ENCODE results near the gene DHX15. TPM values are rescaled to one million over a fixed set of nuclear protein-coding genes. Genes with fewer than 3 reads are reported as not detected.

DHX15 gene
- total RNA-seq (2014; rRNA removed; shearing (Covaris generic)) (117 and 132 TPM in 2 replicates), polyA plus RNA-seq (2016; fragmentation: Nextera tagmentation; extraction: Ambion mirVana) (80.4 and 81.2 TPM in 2 replicates)

DNA sequence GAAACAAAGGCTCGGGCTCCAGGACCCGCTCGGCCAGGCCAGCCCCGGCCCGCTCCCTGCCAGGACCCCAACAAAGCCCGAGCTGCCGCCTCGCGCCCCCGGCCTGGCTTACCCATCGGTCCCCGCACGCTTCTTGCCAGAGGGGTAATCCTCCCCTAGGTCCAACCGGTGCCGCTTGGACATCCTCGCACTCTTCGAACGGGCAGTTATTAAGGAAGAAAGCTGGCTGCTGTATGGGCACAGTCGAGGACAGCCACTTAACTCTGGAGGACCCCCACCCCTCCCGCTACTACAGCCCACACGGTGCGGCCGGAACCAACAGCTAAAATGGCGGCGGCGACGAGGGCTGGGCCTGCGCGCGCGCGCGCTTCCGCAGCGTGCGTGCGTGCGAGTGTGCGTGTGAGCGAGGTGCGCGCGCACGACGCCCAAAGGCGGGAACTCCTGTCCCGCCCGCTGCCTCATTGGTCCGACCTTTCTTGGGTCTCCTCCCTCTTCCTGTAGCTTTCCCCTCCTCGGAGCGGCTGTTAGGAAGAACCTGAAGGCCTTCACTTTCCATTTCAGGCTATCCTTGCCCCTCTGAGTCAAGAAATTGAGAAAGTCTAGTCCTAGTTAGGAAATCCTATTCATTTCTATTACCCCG, at the start of gene DHX15:
Gene DHX15, minus strand, starts transcription at position 344 of the 640 bp plus-strand sequence. Its CDS starts 161 bp downstream, at position 183.
- Histone ChIP-seq H3K27me3 (replicated peaks; ENCODE audit: insufficient read depth) (no peaks in the 10 kb centered on the region), H3F3A (ENCODE audit: insufficient read depth) (peaks cover 8% of the 10 kb centered on the region; the same call in 1 of the 2 replicates), H3K4me1 (ENCODE audit: insufficient read depth) (peaks cover 10% of the 10 kb centered on the region; the same call in 1 of the 2 replicates), H3K79me2 (ENCODE audit: insufficient read depth) (peaks cover 50% of the 10 kb centered on the region), H3K4me3 (peak within 1 kb of the TSS; percentile 98), H3K4me2 (ENCODE audit: unreplicated experiment) (peak within 1 kb of the TSS; percentile 91), H4K20me1 (ENCODE audit: insufficient read depth) (peaks cover 18% of the 10 kb centered on the region), H2AFZ (peak within 1 kb of the TSS; percentile 100), H3K9me2 (ENCODE audit: insufficient read depth) (no peaks in the 10 kb centered on the region), H3K9ac (peak within 1 kb of the TSS; percentile 100), H3K36me3 (ENCODE audit: low read depth) (no peaks in the 10 kb centered on the region), H3K9me3 (ENCODE audit: low read depth) (no peaks in the 10 kb centered on the region), H3K27ac (peak within 1 kb of the TSS; percentile 96)
- WGBS, 2 experiments (ENCODE audit: low coverage in 1 of 2, low lambda C conversion rate in 2 of 2, missing lambda C conversion rate in 2 of 2), result 1 to 2% methylated on average over 50 of the region's 52 CpGs
- in situ Hi-C loops (cut with MboI), result no loop called here
- TF ChIP-seq EZH2phosphoT487 (IDR thresholded peaks at IDR 0.05; ENCODE audit: insufficient read depth, low read depth) (no peak), EZH2 (IDR thresholded peaks at IDR 0.05; ENCODE audit: insufficient read depth, poor library complexity, severe bottlenecking) (no peak)
- peak; percentile 99 for DNase-seq

DNA sequence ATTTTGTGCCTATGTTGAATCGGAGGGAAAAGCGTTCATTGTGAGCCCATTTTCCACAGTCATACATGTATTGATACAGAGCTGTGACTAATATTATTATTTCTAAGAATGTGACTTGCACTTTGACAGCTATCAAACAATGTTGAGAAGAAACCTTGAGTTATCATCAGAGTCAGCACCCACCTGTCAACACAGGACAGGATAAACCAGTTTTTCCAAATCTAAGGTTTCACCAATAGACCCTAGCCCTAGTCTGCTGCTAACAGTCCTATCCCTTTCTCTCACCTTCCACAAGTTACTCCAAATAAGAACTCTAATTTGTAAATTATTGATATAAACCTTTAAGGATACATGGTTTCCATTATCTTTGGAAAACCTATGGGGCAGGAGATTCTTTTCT, 47.7 kb upstream of the DHX15 start:
- Histone ChIP-seq H3K36me3 (ENCODE audit: low read depth) (no peaks in the 10 kb centered on the region), H3F3A (ENCODE audit: insufficient read depth) (no peaks in the 10 kb centered on the region), H3K27ac (no peak overlapping the region), H3K4me2 (ENCODE audit: unreplicated experiment) (no peak overlapping the region), H3K9ac (no peak overlapping the region), H3K27me3 (replicated peaks; ENCODE audit: insufficient read depth) (no peaks in the 10 kb centered on the region), H3K9me2 (ENCODE audit: insufficient read depth) (no peaks in the 10 kb centered on the region), H4K20me1 (ENCODE audit: insufficient read depth) (no peaks in the 10 kb centered on the region), H3K4me3 (no peak overlapping the region), H3K79me2 (ENCODE audit: insufficient read depth) (no peaks in the 10 kb centered on the region), H3K9me3 (ENCODE audit: low read depth) (no peaks in the 10 kb centered on the region), H3K4me1 (ENCODE audit: insufficient read depth) (no peaks in the 10 kb centered on the region), H2AFZ (no peak overlapping the region)
- TF ChIP-seq EZH2 (IDR thresholded peaks at IDR 0.05; ENCODE audit: insufficient read depth, poor library complexity, severe bottlenecking), result no peak
- TF ChIP-seq EZH2phosphoT487 (IDR thresholded peaks at IDR 0.05; ENCODE audit: insufficient read depth, low read depth), result no peak
- DNase-seq, result no peak
- 61 to 65% methylated on average over 2 of the region's 2 CpGs for WGBS, 2 experiments (ENCODE audit: low coverage in 1 of 2, low lambda C conversion rate in 2 of 2, missing lambda C conversion rate in 2 of 2)
- in situ Hi-C loops (cut with MboI), result no loop called here

DNA sequence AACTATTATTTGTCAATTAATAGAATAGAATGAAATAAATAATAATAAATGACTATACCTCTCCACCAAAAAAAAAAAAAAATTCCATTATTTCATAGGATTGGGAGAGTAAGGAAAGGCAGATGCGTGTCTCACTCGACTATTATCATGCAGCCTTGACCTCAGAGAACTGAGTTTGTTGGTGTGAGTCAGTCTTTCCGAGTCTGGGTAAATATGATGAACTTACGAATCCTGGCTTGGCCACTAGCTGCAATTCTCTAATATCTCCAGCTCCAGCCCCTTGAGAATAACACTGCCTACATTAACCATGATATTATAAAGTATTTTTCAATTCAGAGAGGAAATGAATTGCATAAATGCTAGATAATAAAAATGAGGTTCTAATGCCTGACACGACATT, 46.6 kb upstream of the DHX15 start:
- 48 to 56% methylated on average over 5 of the region's 5 CpGs for WGBS, 2 experiments (ENCODE audit: low coverage in 1 of 2, low lambda C conversion rate in 2 of 2, missing lambda C conversion rate in 2 of 2)
- Histone ChIP-seq H3K9me3 (ENCODE audit: low read depth) (no peaks in the 10 kb centered on the region), H4K20me1 (ENCODE audit: insufficient read depth) (no peaks in the 10 kb centered on the region), H3K27ac (no peak overlapping the region), H3K9ac (no peak overlapping the region), H3K4me3 (no peak overlapping the region), H3K36me3 (ENCODE audit: low read depth) (no peaks in the 10 kb centered on the region), H2AFZ (no peak overlapping the region), H3K79me2 (ENCODE audit: insufficient read depth) (no peaks in the 10 kb centered on the region), H3K4me2 (ENCODE audit: unreplicated experiment) (no peak overlapping the region), H3F3A (ENCODE audit: insufficient read depth) (no peaks in the 10 kb centered on the region), H3K27me3 (replicated peaks; ENCODE audit: insufficient read depth) (no peaks in the 10 kb centered on the region), H3K9me2 (ENCODE audit: insufficient read depth) (no peaks in the 10 kb centered on the region), H3K4me1 (ENCODE audit: insufficient read depth) (no peaks in the 10 kb centered on the region)
- peak; percentile 6 for DNase-seq
- in situ Hi-C loops (cut with MboI), result no loop called here
- TF ChIP-seq EZH2phosphoT487 (IDR thresholded peaks at IDR 0.05; ENCODE audit: insufficient read depth, low read depth), result no peak
- no peak for TF ChIP-seq EZH2 (IDR thresholded peaks at IDR 0.05; ENCODE audit: insufficient read depth, poor library complexity, severe bottlenecking)

DNA sequence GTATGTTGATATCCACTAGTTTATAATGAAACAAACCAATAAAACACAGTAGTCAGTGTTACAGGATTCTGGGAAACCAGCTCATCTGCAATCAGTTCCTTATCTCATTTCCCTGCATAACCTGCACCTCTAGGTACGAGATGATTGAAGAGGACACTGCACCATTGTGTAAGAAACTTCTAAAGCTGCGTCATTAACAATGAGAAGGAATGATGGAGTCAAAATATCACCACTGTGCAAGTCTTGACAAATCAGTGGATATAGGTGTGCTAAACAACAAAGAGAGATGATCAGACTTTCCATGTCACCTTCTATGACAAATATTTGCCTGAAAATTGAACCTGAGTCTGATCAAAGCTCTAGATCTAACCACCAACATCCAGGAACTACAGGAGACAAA, 40.7 kb upstream of the DHX15 start:
- Histone ChIP-seq H3K27me3 (replicated peaks; ENCODE audit: insufficient read depth) (peaks cover 18% of the 10 kb centered on the region), H3K4me1 (ENCODE audit: insufficient read depth) (no peaks in the 10 kb centered on the region), H3K4me3 (no peak overlapping the region), H3K9ac (no peak overlapping the region), H3K9me3 (ENCODE audit: low read depth) (no peaks in the 10 kb centered on the region), H3K79me2 (ENCODE audit: insufficient read depth) (no peaks in the 10 kb centered on the region), H3K9me2 (ENCODE audit: insufficient read depth) (no peaks in the 10 kb centered on the region), H3K36me3 (ENCODE audit: low read depth) (no peaks in the 10 kb centered on the region), H3F3A (ENCODE audit: insufficient read depth) (no peaks in the 10 kb centered on the region), H3K4me2 (ENCODE audit: unreplicated experiment) (no peak overlapping the region), H2AFZ (no peak overlapping the region), H4K20me1 (ENCODE audit: insufficient read depth) (no peaks in the 10 kb centered on the region), H3K27ac (no peak overlapping the region)
- in situ Hi-C loops (cut with MboI), result no loop called here
- TF ChIP-seq EZH2phosphoT487 (IDR thresholded peaks at IDR 0.05; ENCODE audit: insufficient read depth, low read depth) (no peak), EZH2 (IDR thresholded peaks at IDR 0.05; ENCODE audit: insufficient read depth, poor library complexity, severe bottlenecking) (no peak)
- 36 to 39% methylated on average over 2 of the region's 2 CpGs for WGBS, 2 experiments (ENCODE audit: low coverage in 1 of 2, low lambda C conversion rate in 2 of 2, missing lambda C conversion rate in 2 of 2)
- no peak for DNase-seq

All from GM23248 (cell line).